Keratinocyte (primary cell): ENCODE measurements around the gene PSMC6. TPM values are rescaled to one million over a fixed set of nuclear protein-coding genes. Genes with fewer than 3 reads are reported as not detected.

Source experiments
- DNase-seq: peaks from one replicate; pipeline ENCODE4 v3.0.0-alpha.2; 2011; ENCODE audit warnings: low read depth, missing footprints, low spot score
- FAIRE-seq: peaks from 2 replicates; lab custom pipeline; 2011; peaks lifted over from hg19 to GRCh38; lab: Jason Lieb, UNC
- H2AFZ ChIP-seq: 2 replicates; pipeline ENCODE4 v1.6.0; 2012; ENCODE audit warnings: low read length, control low read depth, inconsistent platforms; ENCODE audit not compliant: control insufficient read depth
- H3K27ac ChIP-seq: 2 replicates; pipeline ENCODE4 v1.5.1; 2011; ENCODE audit warnings: low read length; ENCODE audit not compliant: control insufficient read depth, insufficient read depth
- H3K27me3 ChIP-seq: 3 replicates; pipeline ENCODE4 v1.6.0; 2011; ENCODE audit warnings: low read length; ENCODE audit not compliant: control insufficient read depth, insufficient read depth; ENCODE audit errors: extremely low read depth
- H3K36me3 ChIP-seq, 2 experiments: 2 replicates in 1 of 2; 3 replicates in 1 of 2; pipeline ENCODE4 v1.5.1; 2011; ENCODE audit warnings: low read length in 2 of 2, mild to moderate bottlenecking in 1 of 2; ENCODE audit not compliant: control insufficient read depth in 2 of 2, insufficient read depth in 2 of 2; ENCODE audit errors: extremely low read depth in 1 of 2
- H3K4me1 ChIP-seq: 3 replicates; pipeline ENCODE4 v1.5.1; 2011; ENCODE audit warnings: low read length; ENCODE audit not compliant: control insufficient read depth, insufficient read depth; ENCODE audit errors: extremely low read depth
- H3K4me2 ChIP-seq: 3 replicates; pipeline ENCODE4 v1.6.0; 2011; ENCODE audit warnings: low read depth, low read length; ENCODE audit not compliant: control insufficient read depth, insufficient read depth; ENCODE audit errors: extremely low read depth
- H3K4me3 ChIP-seq, 3 experiments: fragments of 200-600 bp in 1 of 3; sonication (generic) in 1 of 3; 2 replicates in 2 of 3; 3 replicates in 1 of 3; pipeline ENCODE4 v1.5.1; 2011 to 2016; ENCODE audit warnings: low read length in 3 of 3, mild to moderate bottlenecking in 3 of 3, control low read depth in 2 of 3, inconsistent platforms in 1 of 3, low read depth in 1 of 3, mixed read lengths in 1 of 3, mixed run types in 1 of 3, moderate library complexity in 1 of 3; ENCODE audit not compliant: control insufficient read depth in 2 of 3, insufficient read depth in 2 of 3; ENCODE audit errors: extremely low read depth in 1 of 3
- H3K79me2 ChIP-seq: 2 replicates; pipeline ENCODE4 v1.6.0; 2012; ENCODE audit warnings: low read length; ENCODE audit not compliant: control insufficient read depth, insufficient read depth
- H3K9ac ChIP-seq: 3 replicates; pipeline ENCODE4 v1.6.0; 2011; ENCODE audit warnings: low read length; ENCODE audit not compliant: control insufficient read depth, insufficient read depth; ENCODE audit errors: extremely low read depth
- H3K9me1 ChIP-seq: 3 replicates; pipeline ENCODE4 v1.6.0; 2011; ENCODE audit warnings: low read length; ENCODE audit not compliant: control insufficient read depth, insufficient read depth; ENCODE audit errors: extremely low read depth
- H3K9me3 ChIP-seq: 2 replicates; pipeline ENCODE4 v1.5.1; 2012; ENCODE audit warnings: low read depth, low read length; ENCODE audit not compliant: control insufficient read depth
- H4K20me1 ChIP-seq: 3 replicates; pipeline ENCODE4 v1.6.0; 2011; ENCODE audit warnings: low read length; ENCODE audit not compliant: control insufficient read depth, insufficient read depth; ENCODE audit errors: extremely low read depth
- EZH2 ChIP-seq: IDR thresholded peaks from one replicate; pipeline ENCODE4 v1.6.1; 2012; ENCODE audit warnings: inconsistent platforms, mild to moderate bottlenecking, low read length, moderate library complexity
- dilution Hi-C: fragments of 300-500 bp; cut with MboI; formaldehyde crosslinking; loops from one replicate; pipeline ENCODE4 v1.7.0; 2020; ENCODE audit warnings: low sequenced_read_pairs; ENCODE audit not compliant: extremely low pct_ligation_motif_present
- polyA plus RNA-seq, 5 experiments: library from polyadenylated mRNA; depleted of rRNA in 3 of 5; stranded (reverse) in 3 of 5; stranded (forward) in 1 of 5; unstranded in 1 of 5; fragments of >200 nt; gene quantifications; 1 replicate in 1 of 5; 2 replicates in 3 of 5; 3 replicates in 1 of 5; pipeline versions ENCODE4 v1.2.1 to v1.2.3, GENCODE V29; 2011 to 2012; ENCODE audit warnings: missing spikeins in 2 of 5, low read depth in 1 of 5, low replicate concordance in 1 of 5
- TF ChIP-seq, protein P1 (sequence below), 3 experiments: IDR thresholded peaks in 1 of 3; conservative IDR thresholded peaks in 1 of 3; optimal IDR thresholded peaks in 1 of 3; 2 replicates in 2 of 3; 3 replicates in 1 of 3; pipeline versions ENCODE3 to v1.5.1; 2011; ENCODE audit warnings: low read length in 3 of 3, mild to moderate bottlenecking in 3 of 3, moderate library complexity in 2 of 3, control low read depth in 1 of 3, inconsistent platforms in 1 of 3; ENCODE audit not compliant: insufficient read depth in 2 of 3; ENCODE audit errors: extremely low read depth in 1 of 3

PSMC6 gene
- polyA plus RNA-seq, 1 donor (not counting 4 experiments of a cell fraction or from before 2014, with no cell fraction given), result 152 TPM

DNA sequence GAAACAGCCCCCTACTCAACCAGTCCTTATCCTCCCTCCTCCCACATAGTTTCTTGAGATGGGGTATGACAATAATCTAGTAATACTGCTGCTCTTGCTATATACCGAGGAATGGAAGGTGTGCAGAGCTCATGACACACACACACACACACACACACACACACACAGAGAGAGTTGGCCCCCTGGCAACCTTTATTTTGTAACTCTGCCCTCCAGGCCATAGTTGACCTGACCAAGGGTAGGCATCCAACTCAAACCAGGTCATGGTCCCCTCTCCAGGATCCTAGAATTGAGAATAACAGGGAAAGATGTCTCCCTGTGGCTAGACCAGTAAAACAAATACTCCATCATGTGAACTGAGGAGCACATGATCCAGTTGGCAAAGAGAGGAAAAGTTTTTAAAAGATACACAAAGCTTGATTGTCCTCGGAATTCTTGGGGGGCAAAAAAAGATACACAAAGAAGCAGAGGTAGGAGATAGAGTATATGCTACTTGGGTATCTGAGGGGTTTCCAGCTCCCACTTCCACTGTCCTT, 22.9 kb upstream of the PSMC6 start:
- peaks cover 3 to 4% of the 10 kb centered on the region in 2 experiments for H3K36me3 ChIP-seq
- TF ChIP-seq, protein P1, sequence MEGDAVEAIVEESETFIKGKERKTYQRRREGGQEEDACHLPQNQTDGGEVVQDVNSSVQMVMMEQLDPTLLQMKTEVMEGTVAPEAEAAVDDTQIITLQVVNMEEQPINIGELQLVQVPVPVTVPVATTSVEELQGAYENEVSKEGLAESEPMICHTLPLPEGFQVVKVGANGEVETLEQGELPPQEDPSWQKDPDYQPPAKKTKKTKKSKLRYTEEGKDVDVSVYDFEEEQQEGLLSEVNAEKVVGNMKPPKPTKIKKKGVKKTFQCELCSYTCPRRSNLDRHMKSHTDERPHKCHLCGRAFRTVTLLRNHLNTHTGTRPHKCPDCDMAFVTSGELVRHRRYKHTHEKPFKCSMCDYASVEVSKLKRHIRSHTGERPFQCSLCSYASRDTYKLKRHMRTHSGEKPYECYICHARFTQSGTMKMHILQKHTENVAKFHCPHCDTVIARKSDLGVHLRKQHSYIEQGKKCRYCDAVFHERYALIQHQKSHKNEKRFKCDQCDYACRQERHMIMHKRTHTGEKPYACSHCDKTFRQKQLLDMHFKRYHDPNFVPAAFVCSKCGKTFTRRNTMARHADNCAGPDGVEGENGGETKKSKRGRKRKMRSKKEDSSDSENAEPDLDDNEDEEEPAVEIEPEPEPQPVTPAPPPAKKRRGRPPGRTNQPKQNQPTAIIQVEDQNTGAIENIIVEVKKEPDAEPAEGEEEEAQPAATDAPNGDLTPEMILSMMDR (optimal IDR thresholded peaks at IDR 0.05 in 1 of 3, IDR thresholded peaks at IDR 0.05 in 1 of 3, conservative IDR thresholded peaks at IDR 0.05 in 1 of 3; ENCODE audit: extremely low read depth in 1 of 3, insufficient read depth in 2 of 3, low read length in 3 of 3), result no peak
- no peak for TF ChIP-seq EZH2
- no peak overlapping the region for H3K27ac ChIP-seq
- H3K9ac ChIP-seq, result no peak overlapping the region
- H4K20me1 ChIP-seq, result peaks cover 18% of the 10 kb centered on the region
- dilution Hi-C loops, result no loop called here
- no peaks in the 10 kb centered on the region for H3K27me3 ChIP-seq
- no peak overlapping the region for H3K4me2 ChIP-seq
- no peaks in the 10 kb centered on the region for H3K9me1 ChIP-seq
- H3K9me3 ChIP-seq, result no peaks in the 10 kb centered on the region
- FAIRE-seq (no peak), DNase-seq (no peak)
- no peak overlapping the region for H2AFZ ChIP-seq
- H3K79me2 ChIP-seq, result peaks cover 76% of the 10 kb centered on the region
- no peak overlapping the region for H3K4me3 ChIP-seq
- no peaks in the 10 kb centered on the region for H3K4me1 ChIP-seq

DNA sequence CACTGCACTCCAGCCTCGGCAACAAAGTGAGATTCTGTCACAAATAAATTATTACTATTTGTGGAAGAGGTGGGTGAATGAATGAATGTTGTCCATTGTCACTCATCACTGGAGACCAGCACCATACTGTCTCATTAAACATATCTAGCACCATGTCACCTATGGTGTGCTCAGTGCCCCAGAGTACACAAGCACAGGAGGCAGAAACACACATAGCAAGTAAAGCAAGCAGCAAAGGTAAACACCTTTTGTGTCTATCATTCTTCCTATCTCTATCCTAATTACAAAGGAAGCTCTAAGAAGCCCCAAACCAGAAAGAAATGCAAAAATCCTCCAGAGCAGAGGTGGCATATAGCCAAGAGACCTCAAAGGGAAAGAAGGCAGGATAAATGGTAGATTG, 20.8 kb upstream of the PSMC6 start:
- Histone ChIP-seq H4K20me1 (peaks cover 18% of the 10 kb centered on the region), H3K4me3 (no peak overlapping the region), H3K27me3 (no peaks in the 10 kb centered on the region), H3K4me2 (no peak overlapping the region), H3K9ac (no peak overlapping the region), H3K36me3 (peaks cover under 1 to 3% of the 10 kb centered on the region in 2 experiments), H3K9me3 (no peaks in the 10 kb centered on the region), H2AFZ (no peak overlapping the region), H3K27ac (no peak overlapping the region), H3K4me1 (no peaks in the 10 kb centered on the region), H3K9me1 (no peaks in the 10 kb centered on the region), H3K79me2 (peaks cover 92% of the 10 kb centered on the region)
- no peak for TF ChIP-seq EZH2
- TF ChIP-seq, protein P1 (optimal IDR thresholded peaks at IDR 0.05 in 1 of 3, IDR thresholded peaks at IDR 0.05 in 1 of 3, conservative IDR thresholded peaks at IDR 0.05 in 1 of 3; ENCODE audit: extremely low read depth in 1 of 3, insufficient read depth in 2 of 3, low read length in 3 of 3), result no peak
- DNase-seq (no peak), FAIRE-seq (no peak)
- dilution Hi-C loops, result no loop called here
